Measurements from ENCODE around the gene MYOC. TPM values are rescaled to one million over a fixed set of nuclear protein-coding genes. Genes with fewer than 3 reads are reported as not detected.

MYOC gene
- total and polyA plus RNA-seq, 12 donors, result 0.80 to 7.5 (median 2.7) TPM

GRCh38 chr1:171590022-171590421, 62.5 kb downstream of the MYOC start:
- Histone ChIP-seq H3K27ac (no peak overlapping the region), H3K4me1 (no peaks in the 10 kb centered on the region), H3K4me3 (no peak overlapping the region), H3K27me3 (no peaks in the 10 kb centered on the region), H3K9me3 (no peaks in the 10 kb centered on the region), H3K36me3 (peaks cover 0 to 100% (median 67%) of the 10 kb centered on the region in 9 donors)
- TF ChIP-seq, protein P1, sequence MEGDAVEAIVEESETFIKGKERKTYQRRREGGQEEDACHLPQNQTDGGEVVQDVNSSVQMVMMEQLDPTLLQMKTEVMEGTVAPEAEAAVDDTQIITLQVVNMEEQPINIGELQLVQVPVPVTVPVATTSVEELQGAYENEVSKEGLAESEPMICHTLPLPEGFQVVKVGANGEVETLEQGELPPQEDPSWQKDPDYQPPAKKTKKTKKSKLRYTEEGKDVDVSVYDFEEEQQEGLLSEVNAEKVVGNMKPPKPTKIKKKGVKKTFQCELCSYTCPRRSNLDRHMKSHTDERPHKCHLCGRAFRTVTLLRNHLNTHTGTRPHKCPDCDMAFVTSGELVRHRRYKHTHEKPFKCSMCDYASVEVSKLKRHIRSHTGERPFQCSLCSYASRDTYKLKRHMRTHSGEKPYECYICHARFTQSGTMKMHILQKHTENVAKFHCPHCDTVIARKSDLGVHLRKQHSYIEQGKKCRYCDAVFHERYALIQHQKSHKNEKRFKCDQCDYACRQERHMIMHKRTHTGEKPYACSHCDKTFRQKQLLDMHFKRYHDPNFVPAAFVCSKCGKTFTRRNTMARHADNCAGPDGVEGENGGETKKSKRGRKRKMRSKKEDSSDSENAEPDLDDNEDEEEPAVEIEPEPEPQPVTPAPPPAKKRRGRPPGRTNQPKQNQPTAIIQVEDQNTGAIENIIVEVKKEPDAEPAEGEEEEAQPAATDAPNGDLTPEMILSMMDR (IDR thresholded peaks at IDR 0.05), result no peak
- intact Hi-C loops (cut with DNase I), result no loop called here
- DNase-seq, result no peak
- WGBS, 2 donors, result 74 to 79% methylated on average over 1 of the region's 1 CpG
- ATAC-seq, result no peak

GRCh38 chr1:171588230-171588629, 64.3 kb downstream of the MYOC start:
- Histone ChIP-seq H3K36me3 (peaks cover 0 to 100% (median 76%) of the 10 kb centered on the region in 9 donors), H3K27me3 (no peaks in the 10 kb centered on the region), H3K9me3 (no peaks in the 10 kb centered on the region), H3K4me3 (no peak overlapping the region), H3K27ac (no peak overlapping the region), H3K4me1 (no peaks in the 10 kb centered on the region)
- DNase-seq, result no peak
- intact Hi-C loops (cut with DNase I), result loop anchor here in 1 of 10 donors (10.0 kb wide), 1 partner anchor 53 kb away; no protein-coding TSS in a partner anchor
- ATAC-seq, result no peak
- TF ChIP-seq, protein P1 (IDR thresholded peaks at IDR 0.05), result no peak
- 90 to 96% methylated on average over 2 of the region's 2 CpGs for WGBS, 2 donors

DNA sequence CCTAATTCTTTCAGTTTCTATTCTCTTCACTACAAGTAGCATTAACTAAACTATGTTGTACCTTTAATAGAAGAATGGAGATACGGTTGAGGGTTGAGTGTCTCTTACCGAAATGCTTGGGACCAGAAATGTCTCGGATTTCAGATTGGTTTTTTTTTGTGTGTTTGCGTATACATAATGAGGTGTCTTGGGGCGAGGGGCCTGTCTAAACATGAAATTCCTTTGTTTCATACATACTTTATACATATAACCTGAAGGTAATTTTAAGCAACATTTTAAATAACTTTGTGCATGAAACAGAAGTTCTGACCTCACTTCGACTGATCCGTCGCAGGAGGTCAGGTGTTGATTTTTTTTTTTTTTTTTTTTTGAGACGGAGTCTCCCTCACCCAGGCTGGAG, 66.8 kb downstream of the MYOC start:
- H3K27me3 ChIP-seq, result no peaks in the 10 kb centered on the region
- H3K27ac ChIP-seq, result no peak overlapping the region
- intact Hi-C loops (cut with DNase I), result loop anchor here in 1 of 10 donors (10.0 kb wide), 1 partner anchor 51 kb away; no protein-coding TSS in a partner anchor
- DNase-seq (no peak), ATAC-seq (no peak)
- peaks cover 0 to 100% (median 63%) of the 10 kb centered on the region in 9 donors for H3K36me3 ChIP-seq
- H3K4me3 ChIP-seq, result no peak overlapping the region
- H3K4me1 ChIP-seq, result no peaks in the 10 kb centered on the region
- H3K9me3 ChIP-seq, result no peaks in the 10 kb centered on the region
- WGBS, 2 donors, result 96 to 97% methylated on average over 9 of the region's 9 CpGs
- TF ChIP-seq, protein P1 (IDR thresholded peaks at IDR 0.05), result no peak

Other genes with a start within 250 kb of the MYOC start
- 10 to 100 TPM; 47.6 to 77.2 (median 60.0) TPM for gene PRRC2C, start 167.2 kb downstream of the MYOC start, total RNA-seq
- gene PRRC2C, start 167.2 kb downstream of the MYOC start, polyA plus RNA-seq, result 10 to 100 TPM; 15.1 to 46.8 TPM
- not detected for gene MYOCOS, start 30.4 kb downstream of the MYOC start, total RNA-seq
- not detected for gene MYOCOS, start 30.4 kb downstream of the MYOC start, polyA plus RNA-seq
- 10 to 100 TPM in 5 of 10 donors, 1 to 10 TPM in 5; 6.6 to 12.5 (median 9.2) TPM for gene VAMP4, start 89.4 kb upstream of the MYOC start, total RNA-seq
- 1 to 10 TPM; 4.1 to 6.1 TPM for gene VAMP4, start 89.4 kb upstream of the MYOC start, polyA plus RNA-seq
- gene METTL13, start 129.0 kb upstream of the MYOC start, total RNA-seq, result 10 to 100 TPM; 12.9 to 20.2 (median 16.5) TPM
- 10 to 100 TPM in 1 of 2 donors, 1 to 10 TPM in 1; 3.2 to 18.9 TPM for gene METTL13, start 129.0 kb upstream of the MYOC start, polyA plus RNA-seq
- 1 to 10 TPM in 9 of 10 donors, under 1 TPM in 1; 0.77 to 2.8 (median 2.2) TPM for gene DNM3, start 188.8 kb upstream of the MYOC start, total RNA-seq
- 1 to 10 TPM in 1 of 2 donors, under 1 TPM in 1; 0.78 to 2.7 TPM for gene DNM3, start 188.8 kb upstream of the MYOC start, polyA plus RNA-seq

Data from heart right ventricle (tissue), 16 donors.